HepG2 (cell line): Measurements from ENCODE around the gene CELF2. TPM values are rescaled to one million over a fixed set of nuclear protein-coding genes. Genes with fewer than 3 reads are reported as not detected.

Experiments used
- CENPX ChIP-seq: sonication (generic); formaldehyde crosslinking; IDR thresholded peaks from 2 replicates; pipeline ENCODE4 v1.9.0; 2021; ENCODE audit warnings: mild to moderate bottlenecking, missing genetic modification reagents, moderate library complexity
- HNRNPUL1 ChIP-seq: fragments of 200-400 bp; formaldehyde crosslinking; IDR thresholded peaks from 2 replicates; pipeline ENCODE4 v1.6.1; 2017; ENCODE audit warnings: low read depth, mild to moderate bottlenecking, low read length, moderate library complexity
- ISL2 ChIP-seq: sonication (generic); formaldehyde crosslinking; IDR thresholded peaks from 2 replicates; pipeline ENCODE4 v1.5.0; 2020; ENCODE audit warnings: missing genetic modification reagents
- polyA plus RNA-seq, 8 experiments: library from polyadenylated mRNA; depleted of rRNA in 3 of 8; stranded (reverse) in 7 of 8; unstranded in 1 of 8; fragments of >200 nt; fragmentation: Illumina TruSeq in 4 of 8; extraction: Trizol in 4 of 8; gene quantifications; 2 replicates each; pipeline versions ENCODE4 v1.2.1 to v1.2.3, GENCODE V29; 2011 to 2016; ENCODE audit warnings: low read depth in 4 of 8, missing spikeins in 1 of 8, mixed read lengths in 1 of 8; ENCODE audit not compliant: insufficient read depth in 1 of 8
- total RNA-seq, 5 experiments: library from RNA; depleted of rRNA; stranded (reverse); fragments of >200 nt; fragmentation: Illumina TruSeq; extraction: Trizol; gene quantifications; 2 replicates each; pipeline ENCODE4 v1.2.3, GENCODE V29; 2016; ENCODE audit warnings: low read depth in 1 of 5
- TF ChIP-seq, protein P1 (sequence below): IDR thresholded peaks from 2 replicates; pipeline ENCODE4 v1.6.1; 2016; ENCODE audit warnings: low read depth, missing genetic modification reagents, missing compliant biosample characterization
- TF ChIP-seq, protein P2 (sequence below): sonication (generic); IDR thresholded peaks from 2 replicates; pipeline ENCODE4 v1.6.1; 2016; ENCODE audit warnings: low read depth, borderline replicate concordance
- TF ChIP-seq, protein P3 (sequence below): sonication (generic); formaldehyde crosslinking; IDR thresholded peaks from 2 replicates; pipeline ENCODE4 v1.4.0; 2020; ENCODE audit warnings: missing genetic modification reagents, mild to moderate bottlenecking, borderline replicate concordance

CELF2 gene
- total and polyA plus RNA-seq, 2 of the 13 experiments (the other 11 are each of a cell fraction or from before 2014, with no cell fraction given) = not detected

DNA sequence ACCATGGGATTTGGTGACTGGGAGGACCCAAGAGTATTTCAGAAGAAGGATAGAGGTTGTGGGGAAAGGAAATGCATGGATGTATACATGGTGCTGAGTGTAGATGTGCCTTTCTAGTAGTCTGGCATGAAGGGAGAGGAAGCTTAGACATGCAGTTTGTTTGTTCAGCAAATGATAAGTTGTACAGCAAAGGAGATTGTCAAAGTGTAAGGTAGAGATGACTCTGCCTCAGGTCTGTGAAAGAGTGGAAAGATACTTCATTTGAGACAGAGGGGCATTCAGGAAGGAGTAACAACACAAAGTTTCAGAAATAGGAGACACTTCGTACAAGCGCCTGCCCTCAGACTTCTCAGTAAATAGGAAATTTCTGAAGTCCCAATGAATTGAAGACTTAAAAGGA lies 152.3 kb downstream of the CELF2 start (continued):
- TF ChIP-seq, protein P1, sequence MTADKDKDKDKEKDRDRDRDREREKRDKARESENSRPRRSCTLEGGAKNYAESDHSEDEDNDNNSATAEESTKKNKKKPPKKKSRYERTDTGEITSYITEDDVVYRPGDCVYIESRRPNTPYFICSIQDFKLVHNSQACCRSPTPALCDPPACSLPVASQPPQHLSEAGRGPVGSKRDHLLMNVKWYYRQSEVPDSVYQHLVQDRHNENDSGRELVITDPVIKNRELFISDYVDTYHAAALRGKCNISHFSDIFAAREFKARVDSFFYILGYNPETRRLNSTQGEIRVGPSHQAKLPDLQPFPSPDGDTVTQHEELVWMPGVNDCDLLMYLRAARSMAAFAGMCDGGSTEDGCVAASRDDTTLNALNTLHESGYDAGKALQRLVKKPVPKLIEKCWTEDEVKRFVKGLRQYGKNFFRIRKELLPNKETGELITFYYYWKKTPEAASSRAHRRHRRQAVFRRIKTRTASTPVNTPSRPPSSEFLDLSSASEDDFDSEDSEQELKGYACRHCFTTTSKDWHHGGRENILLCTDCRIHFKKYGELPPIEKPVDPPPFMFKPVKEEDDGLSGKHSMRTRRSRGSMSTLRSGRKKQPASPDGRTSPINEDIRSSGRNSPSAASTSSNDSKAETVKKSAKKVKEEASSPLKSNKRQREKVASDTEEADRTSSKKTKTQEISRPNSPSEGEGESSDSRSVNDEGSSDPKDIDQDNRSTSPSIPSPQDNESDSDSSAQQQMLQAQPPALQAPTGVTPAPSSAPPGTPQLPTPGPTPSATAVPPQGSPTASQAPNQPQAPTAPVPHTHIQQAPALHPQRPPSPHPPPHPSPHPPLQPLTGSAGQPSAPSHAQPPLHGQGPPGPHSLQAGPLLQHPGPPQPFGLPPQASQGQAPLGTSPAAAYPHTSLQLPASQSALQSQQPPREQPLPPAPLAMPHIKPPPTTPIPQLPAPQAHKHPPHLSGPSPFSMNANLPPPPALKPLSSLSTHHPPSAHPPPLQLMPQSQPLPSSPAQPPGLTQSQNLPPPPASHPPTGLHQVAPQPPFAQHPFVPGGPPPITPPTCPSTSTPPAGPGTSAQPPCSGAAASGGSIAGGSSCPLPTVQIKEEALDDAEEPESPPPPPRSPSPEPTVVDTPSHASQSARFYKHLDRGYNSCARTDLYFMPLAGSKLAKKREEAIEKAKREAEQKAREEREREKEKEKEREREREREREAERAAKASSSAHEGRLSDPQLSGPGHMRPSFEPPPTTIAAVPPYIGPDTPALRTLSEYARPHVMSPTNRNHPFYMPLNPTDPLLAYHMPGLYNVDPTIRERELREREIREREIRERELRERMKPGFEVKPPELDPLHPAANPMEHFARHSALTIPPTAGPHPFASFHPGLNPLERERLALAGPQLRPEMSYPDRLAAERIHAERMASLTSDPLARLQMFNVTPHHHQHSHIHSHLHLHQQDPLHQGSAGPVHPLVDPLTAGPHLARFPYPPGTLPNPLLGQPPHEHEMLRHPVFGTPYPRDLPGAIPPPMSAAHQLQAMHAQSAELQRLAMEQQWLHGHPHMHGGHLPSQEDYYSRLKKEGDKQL (CRISPR knock-in tag) = no peak
- TF ChIP-seq, protein P2, sequence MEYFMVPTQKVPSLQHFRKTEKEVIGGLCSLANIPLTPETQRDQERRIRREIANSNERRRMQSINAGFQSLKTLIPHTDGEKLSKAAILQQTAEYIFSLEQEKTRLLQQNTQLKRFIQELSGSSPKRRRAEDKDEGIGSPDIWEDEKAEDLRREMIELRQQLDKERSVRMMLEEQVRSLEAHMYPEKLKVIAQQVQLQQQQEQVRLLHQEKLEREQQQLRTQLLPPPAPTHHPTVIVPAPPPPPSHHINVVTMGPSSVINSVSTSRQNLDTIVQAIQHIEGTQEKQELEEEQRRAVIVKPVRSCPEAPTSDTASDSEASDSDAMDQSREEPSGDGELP = no peak
- TF ChIP-seq ISL2 (no peak), CENPX (CRISPR knock-in tag) (no peak), HNRNPUL1 (no peak)
- TF ChIP-seq, protein P3, sequence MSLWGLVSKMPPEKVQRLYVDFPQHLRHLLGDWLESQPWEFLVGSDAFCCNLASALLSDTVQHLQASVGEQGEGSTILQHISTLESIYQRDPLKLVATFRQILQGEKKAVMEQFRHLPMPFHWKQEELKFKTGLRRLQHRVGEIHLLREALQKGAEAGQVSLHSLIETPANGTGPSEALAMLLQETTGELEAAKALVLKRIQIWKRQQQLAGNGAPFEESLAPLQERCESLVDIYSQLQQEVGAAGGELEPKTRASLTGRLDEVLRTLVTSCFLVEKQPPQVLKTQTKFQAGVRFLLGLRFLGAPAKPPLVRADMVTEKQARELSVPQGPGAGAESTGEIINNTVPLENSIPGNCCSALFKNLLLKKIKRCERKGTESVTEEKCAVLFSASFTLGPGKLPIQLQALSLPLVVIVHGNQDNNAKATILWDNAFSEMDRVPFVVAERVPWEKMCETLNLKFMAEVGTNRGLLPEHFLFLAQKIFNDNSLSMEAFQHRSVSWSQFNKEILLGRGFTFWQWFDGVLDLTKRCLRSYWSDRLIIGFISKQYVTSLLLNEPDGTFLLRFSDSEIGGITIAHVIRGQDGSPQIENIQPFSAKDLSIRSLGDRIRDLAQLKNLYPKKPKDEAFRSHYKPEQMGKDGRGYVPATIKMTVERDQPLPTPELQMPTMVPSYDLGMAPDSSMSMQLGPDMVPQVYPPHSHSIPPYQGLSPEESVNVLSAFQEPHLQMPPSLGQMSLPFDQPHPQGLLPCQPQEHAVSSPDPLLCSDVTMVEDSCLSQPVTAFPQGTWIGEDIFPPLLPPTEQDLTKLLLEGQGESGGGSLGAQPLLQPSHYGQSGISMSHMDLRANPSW (CRISPR knock-in tag) = no peak
